ENCODE measurements around the gene SMDT1. TPM values are rescaled to one million over a fixed set of nuclear protein-coding genes. Genes with fewer than 3 reads are reported as not detected.
"Not testable (repeated sequence)": the region's sequence is repeated elsewhere in the genome, so short reads cannot be mapped to it uniquely, and the experiment has no call there.

SMDT1 gene
- total RNA-seq, 3 donors from 2014 or later (not counting 1 experiment from before 2014, with no cell fraction given), result 37.7 to 51.0 (median 45.1) TPM

- WGBS (ENCODE audit: insufficient coverage), result 14% methylated on average over 1 of the region's 7 CpGs
- H3K27me3 Mint-ChIP-seq (ENCODE audit: low read depth in 2 of 2); intact Hi-C loops (cut with micrococcal nuclease); H3K9me3 Mint-ChIP-seq; DNase-seq; H3K4me3 ChIP-seq (ENCODE audit: low read length); H3K27ac Mint-ChIP-seq; H3K36me3 Mint-ChIP-seq; H3K36me3 ChIP-seq (ENCODE audit: control insufficient read depth, insufficient read depth, low read length); H3K27ac ChIP-seq (ENCODE audit: low read length); H3K4me1 Mint-ChIP-seq; H3K27me3 ChIP-seq (ENCODE audit: control insufficient read depth, insufficient read depth, low read length); H3K4me3 Mint-ChIP-seq; ATAC-seq; H3K4me1 ChIP-seq (ENCODE audit: control insufficient read depth, insufficient read depth, low read length); H3K9me3 ChIP-seq (ENCODE audit: control insufficient read depth, insufficient read depth, low read length): not testable (repeated sequence)
Observed at GRCh38 chr22:42130182-42130581, 50.7 kb downstream of the SMDT1 start.

- H3K4me1 Mint-ChIP-seq; H3K4me3 Mint-ChIP-seq; intact Hi-C loops (cut with micrococcal nuclease); H3K9me3 Mint-ChIP-seq; H3K27me3 Mint-ChIP-seq (ENCODE audit: low read depth in 2 of 2); H3K36me3 ChIP-seq (ENCODE audit: control insufficient read depth, insufficient read depth, low read length); H3K27ac ChIP-seq (ENCODE audit: low read length); H3K4me1 ChIP-seq (ENCODE audit: control insufficient read depth, insufficient read depth, low read length); H3K36me3 Mint-ChIP-seq; H3K27me3 ChIP-seq (ENCODE audit: control insufficient read depth, insufficient read depth, low read length); ATAC-seq; DNase-seq; H3K4me3 ChIP-seq (ENCODE audit: low read length); H3K27ac Mint-ChIP-seq; H3K9me3 ChIP-seq (ENCODE audit: control insufficient read depth, insufficient read depth, low read length): not testable (repeated sequence)
- WGBS (ENCODE audit: insufficient coverage), result 88% methylated on average over 12 of the region's 14 CpGs
Observed at GRCh38 chr22:42130639-42131431, 51.3 kb downstream of the SMDT1 start, which contains the start of gene CYP2D6. Gene CYP2D6 (minus strand): TSS chr22:42130810. CDS start chr22:42130791, 19 bp downstream.

GRCh38 chr22:42131562-42131961, 52.1 kb downstream of the SMDT1 start:
- Mint-ChIP-seq H3K27ac (no peak overlapping the region), H3K36me3 (no peaks in the 10 kb centered on the region), H3K27me3 (ENCODE audit: low read depth in 2 of 2) (peaks cover 0 to 4% of the 10 kb centered on the region in 2 donors), H3K9me3 (no peaks in the 10 kb centered on the region), H3K4me1 (peaks cover 0 to 4% of the 10 kb centered on the region in 2 donors), H3K4me3 (no peak overlapping the region)
- DNase-seq (no peak), ATAC-seq (no peak)
- H3K27ac ChIP-seq (ENCODE audit: low read length), result no peak overlapping the region
- intact Hi-C loops (cut with micrococcal nuclease), result no loop called here
- WGBS (ENCODE audit: insufficient coverage), result 78% methylated on average over 8 of the region's 8 CpGs
- no peak for TF ChIP-seq CTCF (IDR thresholded peaks at IDR 0.05)
- no peaks in the 10 kb centered on the region for H3K36me3 ChIP-seq (ENCODE audit: control insufficient read depth, insufficient read depth, low read length)
- H3K4me1 ChIP-seq (ENCODE audit: control insufficient read depth, insufficient read depth, low read length), result no peaks in the 10 kb centered on the region
- H3K9me3 ChIP-seq (ENCODE audit: control insufficient read depth, insufficient read depth, low read length), result no peaks in the 10 kb centered on the region
- no peaks in the 10 kb centered on the region for H3K27me3 ChIP-seq (ENCODE audit: control insufficient read depth, insufficient read depth, low read length)
- H3K4me3 ChIP-seq (ENCODE audit: low read length), result no peak overlapping the region

- Histone ChIP-seq H3K27ac (ENCODE audit: low read length) (no peak overlapping the region), H3K9me3 (ENCODE audit: control insufficient read depth, insufficient read depth, low read length) (no peaks in the 10 kb centered on the region), H3K4me1 (ENCODE audit: control insufficient read depth, insufficient read depth, low read length) (no peaks in the 10 kb centered on the region), H3K4me3 (ENCODE audit: low read length) (no peak overlapping the region), H3K27me3 (ENCODE audit: control insufficient read depth, insufficient read depth, low read length) (no peaks in the 10 kb centered on the region), H3K36me3 (ENCODE audit: control insufficient read depth, insufficient read depth, low read length) (no peaks in the 10 kb centered on the region)
- no peak for TF ChIP-seq CTCF (IDR thresholded peaks at IDR 0.05)
- DNase-seq (no peak), ATAC-seq (no peak)
- Mint-ChIP-seq H3K9me3 (no peaks in the 10 kb centered on the region), H3K4me1 (peaks cover 0 to 4% of the 10 kb centered on the region in 2 donors), H3K27ac (no peak overlapping the region), H3K4me3 (no peak overlapping the region), H3K27me3 (ENCODE audit: low read depth in 2 of 2) (peaks cover 0 to 4% of the 10 kb centered on the region in 2 donors), H3K36me3 (no peaks in the 10 kb centered on the region)
- WGBS (ENCODE audit: insufficient coverage), result 84% methylated on average over 13 of the region's 13 CpGs
- intact Hi-C loops (cut with micrococcal nuclease), result no loop called here
Observed at GRCh38 chr22:42132457-42132856, 53.0 kb downstream of the SMDT1 start.

Other genes with a start within 250 kb of the SMDT1 start
- 100 to 1,000 TPM; 101 to 106 (median 105) TPM for gene SREBF2, start 246.6 kb upstream of the SMDT1 start, total RNA-seq
- under 1 TPM in 1 of 3 donors, not detected in 2; 0.24 TPM for gene SHISA8, start 164.6 kb upstream of the SMDT1 start, total RNA-seq
- gene TNFRSF13C, start 152.9 kb upstream of the SMDT1 start, total RNA-seq, result 1 to 10 TPM; 2.4 to 3.2 (median 2.7) TPM
- gene CENPM, start 132.5 kb upstream of the SMDT1 start, total RNA-seq, result 1 to 10 TPM; 4.2 to 7.1 (median 6.1) TPM
- under 1 TPM in 1 of 3 donors, not detected in 2; 0.38 TPM for gene SEPTIN3, start 110.3 kb upstream of the SMDT1 start, total RNA-seq
- gene WBP2NL, start 80.9 kb upstream of the SMDT1 start, total RNA-seq, result 1 to 10 TPM; 1.7 to 3.6 (median 3.0) TPM
- gene NAGA, start 8.9 kb upstream of the SMDT1 start, total RNA-seq, result 10 to 100 TPM; 12.8 to 15.7 (median 14.2) TPM
- gene PHETA2, start 5.5 kb upstream of the SMDT1 start, total RNA-seq, result 1 to 10 TPM; 1.2 to 2.3 (median 1.8) TPM
- gene NDUFA6, start 11.1 kb downstream of the SMDT1 start, total RNA-seq, result 10 to 100 TPM; 50.4 to 69.7 (median 63.8) TPM
- 1 to 10 TPM; 3.8 to 5.5 (median 3.9) TPM for gene CYP2D6, start 51.1 kb downstream of the SMDT1 start, total RNA-seq
- gene TCF20, start 191.0 kb downstream of the SMDT1 start, total RNA-seq, result 10 to 100 TPM; 57.8 to 70.8 (median 69.1) TPM

Measured in natural killer cell (primary cell).